Fibroblast of skin of abdomen (primary cell): ENCODE results near the gene ADARB2.

Experiments
- DNase-seq: peaks from one replicate; pipeline ENCODE4 v3.0.0-alpha.2; 2013

ADARB2 gene

DNA sequence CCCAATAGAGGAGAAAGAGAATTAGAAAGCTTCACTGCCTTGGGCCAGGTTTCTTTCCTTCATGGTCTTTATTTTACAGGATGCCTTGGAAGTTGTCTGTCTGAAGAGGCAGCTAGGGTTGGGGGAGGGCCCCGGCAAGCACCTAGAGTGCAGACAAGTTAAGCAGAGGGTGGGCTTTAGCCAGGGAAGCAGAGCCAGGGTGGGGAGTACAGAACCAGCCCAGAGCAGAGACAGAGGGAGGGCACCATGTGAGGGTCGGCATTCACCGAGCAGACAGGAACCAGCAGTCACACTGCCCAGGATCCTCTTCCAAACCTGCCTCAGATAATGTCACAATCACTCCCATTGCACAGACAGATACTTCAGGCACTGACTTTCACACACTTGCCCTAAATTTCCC, 75.9 kb downstream of the ADARB2 start:
- DNase-seq = no peak

- DNase-seq = no peak
Observed at GRCh38 chr10:1660815-1661214, 76.5 kb downstream of the ADARB2 start.

- no peak for DNase-seq
Observed at GRCh38 chr10:1660386-1660785, 76.9 kb downstream of the ADARB2 start.

DNA sequence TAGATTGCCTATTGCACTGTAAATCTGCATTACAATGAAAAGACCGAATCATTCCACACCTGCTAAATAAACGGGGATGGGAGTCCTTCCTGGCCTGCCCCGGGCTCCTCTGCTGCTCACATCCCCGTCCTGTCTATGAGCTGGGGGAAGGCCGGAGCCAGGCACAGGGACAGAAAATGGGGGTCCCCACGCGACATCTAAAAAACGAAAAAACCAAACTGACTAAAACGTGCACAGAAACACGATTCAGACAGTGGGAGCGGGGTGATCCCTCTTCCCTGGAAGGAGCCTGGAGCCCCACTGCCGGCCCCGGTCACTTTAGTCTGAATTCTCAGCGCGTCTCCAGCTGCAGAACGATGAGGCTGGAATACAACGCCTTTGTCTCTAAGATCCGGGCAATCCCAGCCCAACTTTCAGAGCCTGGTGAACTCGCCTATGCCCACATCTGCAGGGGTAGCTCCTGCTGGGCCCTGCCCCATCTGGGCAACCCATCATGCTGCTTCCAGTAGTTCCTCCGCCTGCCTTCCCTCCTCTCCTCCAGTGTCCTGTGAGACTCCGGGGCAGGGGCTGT, 78.0 kb downstream of the ADARB2 start:
- no peak for DNase-seq

- DNase-seq = no peak
Observed at GRCh38 chr10:1658658-1659057, 78.7 kb downstream of the ADARB2 start.

DNA sequence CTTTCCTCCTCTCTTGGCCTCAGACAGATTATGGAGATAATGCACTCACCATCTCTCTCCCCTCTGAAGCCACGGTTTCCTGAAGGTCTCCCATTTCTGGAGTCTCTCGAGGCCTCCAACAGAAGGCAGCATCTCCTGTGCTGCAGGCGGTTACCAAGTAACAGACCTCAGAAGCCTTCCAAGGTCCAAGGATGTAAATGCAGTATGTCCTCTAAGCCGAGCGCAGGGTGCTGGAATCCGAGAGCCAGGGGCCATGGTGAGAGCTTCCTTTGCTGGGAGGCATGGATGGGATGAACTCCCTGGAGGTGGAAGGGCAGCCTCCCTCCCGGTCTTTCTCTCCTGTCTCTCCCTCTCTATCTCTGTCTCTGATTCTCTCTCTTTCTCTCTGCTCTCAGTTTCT, 79.8 kb downstream of the ADARB2 start:
- DNase-seq = no peak

DNA sequence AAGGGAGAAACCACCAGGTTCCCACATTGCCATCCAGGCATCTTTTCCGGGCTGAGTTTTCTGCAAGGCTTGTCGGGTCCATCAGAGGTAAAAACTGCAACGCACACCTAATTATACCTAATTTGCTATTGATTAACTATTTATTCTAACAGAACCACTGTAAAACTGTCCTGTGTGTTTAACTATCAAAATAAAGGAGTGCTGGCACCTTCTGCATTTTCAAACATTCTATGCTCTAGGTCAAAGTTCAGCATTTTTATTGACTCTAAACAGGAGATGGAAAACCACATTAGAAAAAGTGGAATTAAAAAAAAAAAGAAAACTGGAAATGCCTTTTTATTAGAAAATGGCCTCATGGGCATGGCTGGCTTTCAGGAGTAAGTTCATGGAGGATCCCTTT, 82.0 kb downstream of the ADARB2 start:
- no peak for DNase-seq

GRCh38 chr10:1654811-1655356, 82.4 kb downstream of the ADARB2 start:
- DNase-seq = no peak

DNA sequence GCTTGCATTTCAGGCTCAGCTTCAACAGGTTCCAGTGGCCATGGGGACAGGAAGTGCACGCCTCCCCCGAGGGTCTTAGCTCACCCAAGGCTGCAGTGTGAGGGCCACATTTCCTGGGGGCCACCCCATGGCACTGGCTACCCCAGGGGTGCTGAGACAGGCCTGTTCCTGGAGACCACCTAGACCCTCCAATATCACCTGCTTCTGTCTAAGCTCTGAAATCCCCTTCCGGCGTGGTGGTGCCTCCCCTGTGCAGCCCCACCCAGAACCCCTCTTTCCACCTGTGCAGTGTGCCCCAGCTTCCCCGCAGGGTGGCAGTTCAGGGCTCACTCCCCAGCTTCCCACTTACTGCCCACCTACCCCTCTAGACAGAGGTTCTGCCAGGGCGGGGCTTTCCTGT, 83.1 kb downstream of the ADARB2 start:
- no peak for DNase-seq

GRCh38 chr10:1653321-1653720, 84.0 kb downstream of the ADARB2 start:
- DNase-seq = no peak

DNA sequence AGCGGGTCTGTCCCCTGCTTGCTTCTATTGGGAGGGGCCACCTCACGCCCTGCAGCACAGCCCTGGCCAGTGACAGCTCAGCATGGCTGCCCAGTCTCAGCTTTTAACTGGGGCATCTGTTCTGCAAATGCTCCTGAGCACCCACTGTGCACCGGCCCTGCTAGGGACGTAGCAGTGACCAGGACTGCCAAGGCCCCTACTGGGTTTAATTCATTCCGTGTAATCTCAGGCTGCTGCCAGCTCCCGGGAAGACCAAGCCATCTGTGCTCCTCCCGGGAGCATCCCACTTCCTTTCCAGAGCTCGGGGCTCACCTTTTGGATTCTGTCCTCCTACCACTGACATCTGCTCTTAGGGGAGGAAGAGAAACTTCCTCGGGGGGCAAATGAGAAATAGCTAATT, 85.2 kb downstream of the ADARB2 start:
- DNase-seq = no peak

DNA sequence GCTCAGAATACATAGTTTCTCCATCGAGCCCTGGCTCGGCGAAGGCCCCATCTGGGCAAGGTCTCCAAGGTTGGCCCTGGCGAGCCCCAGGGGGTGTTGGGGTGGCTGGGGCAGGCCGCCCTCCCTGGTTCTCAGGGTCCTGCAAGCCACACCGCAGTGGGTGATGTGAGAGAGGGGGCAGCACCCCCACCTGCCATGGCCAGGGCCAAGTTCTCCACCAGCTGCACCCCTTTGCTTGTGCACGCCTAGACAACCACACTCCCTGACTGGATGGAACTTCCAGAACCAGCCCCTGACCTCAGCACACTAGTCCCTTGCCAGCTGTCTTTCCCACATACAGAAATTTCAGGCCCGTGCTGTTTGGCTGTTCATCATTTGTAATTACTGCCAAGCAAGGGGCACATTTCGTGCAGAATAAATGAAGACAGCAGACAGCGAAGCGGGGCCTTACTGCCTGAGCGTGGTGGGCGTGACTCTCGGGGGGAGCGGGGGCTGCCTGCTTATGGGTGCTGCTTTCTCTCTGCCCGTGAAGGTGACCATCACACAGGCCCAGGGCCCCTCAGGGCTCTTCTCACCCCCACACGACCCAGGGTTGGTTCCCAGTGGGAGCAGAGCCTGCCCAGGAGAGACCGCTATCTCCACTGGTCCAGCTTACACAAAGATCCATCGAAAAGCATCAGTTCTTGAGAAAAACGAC, 85.9 kb downstream of the ADARB2 start:
- DNase-seq = no peak

DNA sequence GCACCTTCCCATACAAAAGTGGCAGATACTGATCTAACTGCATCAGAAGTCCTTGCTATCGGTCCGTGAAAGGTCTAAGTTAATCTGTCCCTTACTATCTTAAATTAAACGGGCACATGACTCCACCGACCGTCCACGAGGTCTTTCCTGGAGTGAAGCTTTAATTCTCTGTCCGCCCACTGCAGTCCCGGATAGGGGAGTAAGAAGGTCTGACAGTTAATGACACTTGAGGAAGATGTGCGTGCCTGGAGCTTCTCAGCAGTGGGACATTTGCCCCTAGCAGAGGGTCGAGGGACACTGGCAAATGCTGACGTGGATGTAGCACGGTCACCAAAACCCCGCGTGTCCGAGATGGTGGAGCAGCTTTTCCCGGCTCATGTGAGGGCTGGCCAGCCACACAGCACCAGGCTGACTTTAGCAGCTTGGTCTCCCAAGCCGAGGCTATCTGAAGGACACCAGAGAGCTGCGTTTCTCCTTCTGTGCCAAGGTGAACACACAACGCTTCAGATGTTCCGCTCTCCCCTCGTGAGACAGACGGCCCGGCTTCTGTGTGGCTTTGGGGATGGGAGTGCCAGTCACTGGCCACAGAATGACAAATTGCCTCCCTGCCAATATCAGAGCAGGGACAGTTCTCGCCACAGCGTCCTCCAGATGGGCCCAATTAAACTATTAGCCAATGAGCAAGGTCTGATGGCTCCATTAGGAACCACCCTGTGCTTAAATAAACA, 86.6 kb downstream of the ADARB2 start:
- DNase-seq = no peak

- no peak for DNase-seq
Observed at GRCh38 chr10:1648648-1649047, 88.7 kb downstream of the ADARB2 start.

- DNase-seq = no peak
Observed at GRCh38 chr10:1646332-1646731, 91.0 kb downstream of the ADARB2 start.

- no peak for DNase-seq
Observed at GRCh38 chr10:1645896-1646295, 91.4 kb downstream of the ADARB2 start.

- no peak for DNase-seq
Observed at GRCh38 chr10:1644191-1644711, 93.1 kb downstream of the ADARB2 start.

DNA sequence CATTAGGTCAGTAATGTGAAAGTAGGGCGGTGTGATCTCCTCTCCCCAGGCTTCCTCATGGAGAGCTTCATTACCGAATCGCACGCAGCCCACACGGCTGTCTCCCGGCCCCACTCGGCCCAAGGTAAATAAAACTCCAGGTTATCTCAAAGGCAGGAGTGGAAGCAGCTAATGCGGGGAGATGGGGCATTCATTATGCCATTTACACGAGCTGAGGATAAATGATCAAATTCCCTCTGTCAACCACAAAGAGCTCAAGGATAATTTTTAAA, 93.5 kb downstream of the ADARB2 start:
- no peak for DNase-seq

DNA sequence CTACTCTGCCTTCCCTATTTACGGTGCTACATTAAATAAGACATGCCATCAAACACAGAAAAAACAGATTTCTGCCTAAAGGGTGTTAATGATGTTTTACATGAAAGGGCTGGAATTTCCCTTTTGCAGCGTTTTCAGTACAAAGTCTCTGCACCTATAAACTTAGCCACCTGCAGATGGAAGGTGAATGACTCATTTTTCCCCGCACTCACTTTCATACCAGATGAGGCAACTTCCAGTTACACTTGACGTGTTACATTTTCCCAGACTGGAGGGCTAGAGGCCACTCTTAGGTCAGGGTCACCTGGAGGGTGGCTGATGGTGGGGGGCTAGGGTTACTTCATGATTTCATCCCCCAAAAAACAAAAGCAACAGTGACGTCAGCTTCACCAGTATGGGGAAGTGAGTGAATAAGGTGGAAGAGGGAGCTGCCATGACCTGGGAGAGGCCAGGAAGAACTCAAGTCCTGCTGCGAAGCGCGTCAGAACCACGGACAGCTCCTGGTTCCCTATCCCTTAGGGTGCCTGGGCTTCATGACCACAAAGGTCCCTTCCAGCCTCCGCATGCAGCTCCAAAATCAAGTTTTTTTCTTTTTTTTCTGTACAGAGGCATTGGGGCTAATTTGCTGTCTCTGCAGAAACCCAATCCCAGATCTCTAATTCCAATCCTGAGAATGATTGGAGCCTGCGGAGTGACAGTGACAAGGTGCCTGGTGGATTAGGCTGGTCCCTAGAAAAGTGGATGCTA, 94.0 kb downstream of the ADARB2 start:
- no peak for DNase-seq

- DNase-seq = no peak
Observed at GRCh38 chr10:1642600-1643160, 94.6 kb downstream of the ADARB2 start.

DNA sequence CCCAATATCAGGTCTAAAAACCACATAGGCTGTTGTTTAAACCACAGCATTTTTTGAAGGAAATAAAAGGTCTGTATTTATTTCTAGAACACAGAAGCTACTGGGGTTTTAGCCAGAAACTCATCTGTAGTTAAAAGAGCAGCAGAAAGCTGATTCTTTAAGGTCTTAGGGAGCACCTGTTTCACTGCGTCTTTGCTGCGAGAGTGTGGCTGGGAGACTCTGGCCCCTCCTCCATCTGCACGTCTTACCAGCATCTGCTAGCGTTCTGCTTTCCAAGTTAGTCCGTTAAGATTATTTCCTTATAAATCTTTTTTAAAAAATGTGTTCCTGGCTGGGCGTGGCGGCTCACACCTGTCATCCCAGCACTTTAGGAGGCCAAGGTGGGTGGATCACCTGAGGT, 95.9 kb downstream of the ADARB2 start:
- DNase-seq = no peak

GRCh38 chr10:1638889-1639419, 98.4 kb downstream of the ADARB2 start:
- no peak for DNase-seq

DNA sequence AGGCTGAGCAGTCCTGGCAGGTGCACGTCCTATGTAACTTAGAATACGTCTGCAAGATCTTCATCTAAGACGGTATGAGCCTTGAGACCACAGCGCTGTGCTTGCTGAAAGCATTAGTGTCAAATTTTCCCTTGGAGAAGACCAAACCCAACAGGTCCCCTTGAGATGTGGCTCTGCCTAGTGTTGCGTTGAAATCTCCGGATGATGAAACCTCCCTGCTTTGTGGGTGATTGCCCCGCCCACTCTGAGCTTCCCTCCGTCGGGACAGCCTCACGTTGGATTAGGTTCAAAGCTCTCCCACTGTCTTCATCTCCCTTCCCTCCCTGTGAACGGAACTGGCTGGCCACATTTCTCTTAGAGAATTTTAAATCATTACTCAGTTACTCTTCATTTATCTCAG, 102.0 kb downstream of the ADARB2 start:
- no peak for DNase-seq
